HG02840 (cell line): ENCODE results near the gene PCNX3.

Source experiments
- ATAC-seq: cut with Tn5 transposase; IDR thresholded peaks from one replicate; pipeline ENCODE4 v1.9.1; 2021; ENCODE audit warnings: mild to moderate bottlenecking, moderate library complexity, moderate number of reproducible peaks; ENCODE audit not compliant: unreplicated experiment, low FRiP score

PCNX3 gene

GRCh38 chr11:65580031-65580692 is 35.4 kb upstream of the PCNX3 start:
- no peak for ATAC-seq

GRCh38 chr11:65580756-65581155 is 34.8 kb upstream of the PCNX3 start:
- ATAC-seq: no peak

- no peak for ATAC-seq
Observed at GRCh38 chr11:65581928-65582327, 33.6 kb upstream of the PCNX3 start.

GRCh38 chr11:65583589-65583988 is 32.0 kb upstream of the PCNX3 start:
- no peak for ATAC-seq

GRCh38 chr11:65584106-65584505 is 31.5 kb upstream of the PCNX3 start:
- ATAC-seq: no peak

- ATAC-seq: no peak
Observed at GRCh38 chr11:65584723-65585171, 30.8 kb upstream of the PCNX3 start.

- no peak for ATAC-seq
Observed at GRCh38 chr11:65585396-65586246, 30.0 kb upstream of the PCNX3 start.

- ATAC-seq: no peak
Observed at GRCh38 chr11:65586247-65586630, 29.3 kb upstream of the PCNX3 start.

GRCh38 chr11:65586676-65587075 is 28.9 kb upstream of the PCNX3 start:
- ATAC-seq: no peak

- peak; percentile 66 for ATAC-seq
Observed at GRCh38 chr11:65588199-65589054, 27.1 kb upstream of the PCNX3 start.

- no peak for ATAC-seq
Observed at GRCh38 chr11:65589444-65590239, 25.9 kb upstream of the PCNX3 start.

GRCh38 chr11:65590240-65590738 is 25.3 kb upstream of the PCNX3 start:
- no peak for ATAC-seq

- no peak for ATAC-seq
Observed at GRCh38 chr11:65591939-65592857, 23.4 kb upstream of the PCNX3 start.

GRCh38 chr11:65592858-65593517 is 22.6 kb upstream of the PCNX3 start:
- ATAC-seq: no peak

- no peak for ATAC-seq
Observed at GRCh38 chr11:65593518-65594414, 21.8 kb upstream of the PCNX3 start.

- no peak for ATAC-seq
Observed at GRCh38 chr11:65595131-65595530, 20.4 kb upstream of the PCNX3 start.

GRCh38 chr11:65595543-65596281 is 19.9 kb upstream of the PCNX3 start, which contains the start of gene KCNK7:
Gene KCNK7, minus strand, starts transcription at chr11:65595800. Its CDS starts 28 bp downstream, at chr11:65595772.
- no peak for ATAC-seq
